OCI-LY1 (cell line): ENCODE data around the gene MPPED2.

Experiments used
- H2AFZ ChIP-seq: fragments of 200-600 bp; sonication (generic), shearing (Covaris generic); 2 replicates; pipeline ENCODE4 v1.6.0; 2014; ENCODE audit warnings: antibody characterized with exemption, mild to moderate bottlenecking, low read length
- H3F3A ChIP-seq: fragments of 200-600 bp; sonication (generic), shearing (Covaris generic); 2 replicates; pipeline ENCODE4 v1.6.0; 2014; ENCODE audit warnings: mild to moderate bottlenecking, antibody characterized with exemption, low read length, moderate library complexity; ENCODE audit not compliant: insufficient read depth
- H3K27ac ChIP-seq: fragments of 200-600 bp; sonication (generic); 2 replicates; pipeline ENCODE4 v1.5.1; 2014; ENCODE audit warnings: low read length, mixed run types, mild to moderate bottlenecking, low read depth; ENCODE audit not compliant: poor library complexity, severe bottlenecking
- H3K27me3 ChIP-seq: fragments of 200-600 bp; sonication (generic); 2 replicates; pipeline ENCODE4 v1.6.0; 2014; ENCODE audit warnings: antibody characterized with exemption, mild to moderate bottlenecking, low read length, moderate library complexity; ENCODE audit not compliant: insufficient read depth
- H3K36me3 ChIP-seq: fragments of 200-600 bp; sonication (generic); 2 replicates; pipeline ENCODE4 v1.6.1; 2014; ENCODE audit warnings: mild to moderate bottlenecking, antibody characterized with exemption, low read length, moderate library complexity, mixed read lengths; ENCODE audit not compliant: insufficient read depth
- H3K4me1 ChIP-seq: fragments of 200-600 bp; sonication (generic); 2 replicates; pipeline ENCODE4 v1.5.1; 2014; ENCODE audit warnings: mild to moderate bottlenecking, low read length, moderate library complexity; ENCODE audit not compliant: insufficient read depth, severe bottlenecking
- H3K4me2 ChIP-seq: fragments of 200-600 bp; sonication (generic), shearing (Covaris generic); 2 replicates; pipeline ENCODE4 v1.6.1; 2014; ENCODE audit warnings: low read length
- H3K4me3 ChIP-seq: fragments of 200-600 bp; sonication (generic); 2 replicates; pipeline ENCODE4 v1.5.1; 2014; ENCODE audit warnings: low read length, low read depth, mild to moderate bottlenecking, mixed read lengths; ENCODE audit not compliant: poor library complexity, severe bottlenecking
- H3K79me2 ChIP-seq: fragments of 200-600 bp; shearing (Covaris generic); 2 replicates; pipeline ENCODE4 v1.6.1; 2016; ENCODE audit warnings: mixed run types, low read length, mixed read lengths; ENCODE audit not compliant: insufficient read depth
- H3K9ac ChIP-seq: fragments of 200-600 bp; sonication (generic), shearing (Covaris generic); 2 replicates; pipeline ENCODE4 v1.6.1; 2014; ENCODE audit warnings: mild to moderate bottlenecking, low read length, mixed read lengths
- H3K9me2 ChIP-seq: fragments of 200-600 bp; sonication (generic), shearing (Covaris generic); 2 replicates; pipeline ENCODE4 v1.6.1; 2014; ENCODE audit warnings: low read depth, mild to moderate bottlenecking, low read length, mixed read lengths
- H3K9me3 ChIP-seq: fragments of 200-600 bp; shearing (Covaris generic); 2 replicates; pipeline ENCODE4 v1.6.1; 2014; ENCODE audit warnings: low read length, mixed read lengths
- H4K20me1 ChIP-seq: fragments of 200-600 bp; sonication (generic), shearing (Covaris generic); 2 replicates; pipeline ENCODE4 v1.6.0; 2016; ENCODE audit warnings: mild to moderate bottlenecking, low read length; ENCODE audit not compliant: insufficient read depth
- EZH2 ChIP-seq: fragments of 200-600 bp; sonication (generic), shearing (Covaris generic); IDR thresholded peaks from 2 replicates; pipeline ENCODE4 v1.8.0; 2017; ENCODE audit warnings: borderline replicate concordance, mixed run types, mild to moderate bottlenecking, antibody characterized with exemption, low read length, moderate library complexity, mixed read lengths
- TF ChIP-seq, protein P1 (sequence below): fragments of 200-600 bp; sonication (generic), shearing (Covaris generic); IDR thresholded peaks from 2 replicates; pipeline ENCODE4 v1.5.1; 2017; ENCODE audit warnings: mild to moderate bottlenecking, antibody characterized with exemption, low read length, moderate library complexity, mixed read lengths

The MPPED2 gene

DNA sequence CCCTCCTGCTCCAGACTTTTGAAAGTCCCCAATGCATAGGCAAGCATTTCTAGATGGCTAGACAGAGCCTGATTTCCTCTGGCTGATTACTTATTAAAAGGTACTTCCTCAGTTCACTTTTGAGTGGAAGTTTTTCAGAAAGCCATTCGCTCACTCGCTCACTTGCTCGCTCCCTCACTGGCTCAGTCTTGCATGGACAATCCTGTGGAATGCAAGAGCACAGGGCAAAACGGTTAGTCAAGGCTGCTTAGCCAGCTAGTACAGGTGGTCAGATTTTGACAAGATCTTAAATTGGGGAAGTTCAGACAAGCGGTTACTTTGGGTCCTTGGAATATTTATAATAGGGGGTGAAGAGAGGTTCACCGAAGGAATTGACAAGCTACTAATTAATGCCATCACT, 162.3 kb downstream of the MPPED2 start:
- Histone ChIP-seq H3K9ac (no peak overlapping the region), H3K4me1 (no peaks in the 10 kb centered on the region), H3K79me2 (no peaks in the 10 kb centered on the region), H3K36me3 (no peaks in the 10 kb centered on the region), H2AFZ (no peak overlapping the region), H3K9me3 (no peaks in the 10 kb centered on the region), H3K4me3 (no peak overlapping the region), H3K27me3 (no peaks in the 10 kb centered on the region), H3K27ac (no peak overlapping the region), H3K9me2 (no peaks in the 10 kb centered on the region), H3F3A (no peaks in the 10 kb centered on the region), H4K20me1 (no peaks in the 10 kb centered on the region), H3K4me2 (no peak overlapping the region)
- TF ChIP-seq, protein P1, sequence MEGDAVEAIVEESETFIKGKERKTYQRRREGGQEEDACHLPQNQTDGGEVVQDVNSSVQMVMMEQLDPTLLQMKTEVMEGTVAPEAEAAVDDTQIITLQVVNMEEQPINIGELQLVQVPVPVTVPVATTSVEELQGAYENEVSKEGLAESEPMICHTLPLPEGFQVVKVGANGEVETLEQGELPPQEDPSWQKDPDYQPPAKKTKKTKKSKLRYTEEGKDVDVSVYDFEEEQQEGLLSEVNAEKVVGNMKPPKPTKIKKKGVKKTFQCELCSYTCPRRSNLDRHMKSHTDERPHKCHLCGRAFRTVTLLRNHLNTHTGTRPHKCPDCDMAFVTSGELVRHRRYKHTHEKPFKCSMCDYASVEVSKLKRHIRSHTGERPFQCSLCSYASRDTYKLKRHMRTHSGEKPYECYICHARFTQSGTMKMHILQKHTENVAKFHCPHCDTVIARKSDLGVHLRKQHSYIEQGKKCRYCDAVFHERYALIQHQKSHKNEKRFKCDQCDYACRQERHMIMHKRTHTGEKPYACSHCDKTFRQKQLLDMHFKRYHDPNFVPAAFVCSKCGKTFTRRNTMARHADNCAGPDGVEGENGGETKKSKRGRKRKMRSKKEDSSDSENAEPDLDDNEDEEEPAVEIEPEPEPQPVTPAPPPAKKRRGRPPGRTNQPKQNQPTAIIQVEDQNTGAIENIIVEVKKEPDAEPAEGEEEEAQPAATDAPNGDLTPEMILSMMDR = no peak
- TF ChIP-seq EZH2 = no peak

DNA sequence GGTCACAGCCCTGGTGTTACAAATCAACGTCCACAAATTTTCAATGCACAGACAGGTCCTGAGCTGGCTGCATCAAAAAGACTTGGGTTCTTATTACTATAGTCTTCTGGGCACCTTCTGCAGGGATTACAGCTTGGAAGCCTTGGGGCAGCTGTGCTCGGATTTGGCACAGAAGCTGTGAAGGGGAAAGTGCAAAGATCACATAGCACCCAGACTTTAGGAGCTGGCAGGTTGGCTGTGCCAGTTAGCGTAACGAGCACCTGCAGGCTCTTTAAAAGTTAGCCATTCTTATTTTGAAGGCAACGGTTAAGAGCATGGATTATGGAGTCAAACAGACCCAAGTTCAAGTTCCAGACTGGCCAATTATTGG, 162.9 kb downstream of the MPPED2 start:
- Histone ChIP-seq H2AFZ (no peak overlapping the region), H3K27ac (no peak overlapping the region), H3K4me2 (no peak overlapping the region), H3K9me3 (no peaks in the 10 kb centered on the region), H3K4me1 (no peaks in the 10 kb centered on the region), H3F3A (no peaks in the 10 kb centered on the region), H3K9me2 (no peaks in the 10 kb centered on the region), H4K20me1 (no peaks in the 10 kb centered on the region), H3K9ac (no peak overlapping the region), H3K36me3 (no peaks in the 10 kb centered on the region), H3K4me3 (no peak overlapping the region), H3K27me3 (no peaks in the 10 kb centered on the region), H3K79me2 (no peaks in the 10 kb centered on the region)
- no peak for TF ChIP-seq EZH2

DNA sequence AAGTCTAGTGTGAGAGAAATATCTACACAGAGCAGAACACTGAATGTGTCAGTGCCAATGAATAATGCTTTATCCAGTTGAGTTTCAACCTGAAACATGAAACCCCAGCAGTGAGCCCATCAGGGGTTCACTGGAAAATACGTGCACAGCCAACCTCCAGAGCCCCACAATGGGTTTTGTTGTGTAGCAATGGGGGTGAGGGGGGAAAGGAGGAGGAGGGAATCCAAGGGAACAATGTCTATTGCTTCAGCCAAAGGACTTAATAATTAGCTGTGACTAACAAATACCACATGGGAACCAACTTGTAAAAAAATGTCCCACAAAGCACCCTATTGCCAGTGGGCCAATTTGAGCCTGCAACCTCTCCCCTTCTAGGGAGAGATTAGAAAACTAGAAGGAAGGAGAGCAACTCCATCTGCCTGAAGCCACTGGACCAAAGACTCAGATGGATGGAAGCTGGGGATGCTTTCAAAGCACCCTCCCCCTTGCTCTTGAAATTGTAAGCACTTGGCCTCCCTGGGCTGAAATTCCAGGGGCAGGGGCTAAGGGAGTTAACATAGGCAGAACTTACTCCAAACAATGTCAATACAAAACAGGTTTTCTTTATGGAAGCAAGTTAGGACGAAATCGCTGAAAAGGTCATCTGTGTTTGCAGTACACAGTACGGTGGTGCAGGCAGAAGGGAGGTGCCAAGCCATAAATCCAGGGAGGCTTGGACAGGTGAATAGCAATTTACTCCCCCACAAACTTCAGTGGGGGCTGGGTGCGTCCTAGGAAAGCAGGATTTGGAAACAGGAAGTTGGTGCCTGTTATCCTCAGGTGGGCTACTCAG, 163.5 kb downstream of the MPPED2 start:
- TF ChIP-seq, protein P1 = no peak
- no peak for TF ChIP-seq EZH2
- no peaks in the 10 kb centered on the region for H3K27me3 ChIP-seq

More for the DNA sequence above, 163.5 kb downstream of the MPPED2 start:
- Histone ChIP-seq H3K4me2 (no peak overlapping the region), H3K9me3 (no peaks in the 10 kb centered on the region), H3K9me2 (no peaks in the 10 kb centered on the region), H3F3A (no peaks in the 10 kb centered on the region), H3K4me3 (no peak overlapping the region), H3K27ac (no peak overlapping the region), H4K20me1 (no peaks in the 10 kb centered on the region), H3K36me3 (no peaks in the 10 kb centered on the region), H3K79me2 (no peaks in the 10 kb centered on the region), H2AFZ (no peak overlapping the region), H3K4me1 (no peaks in the 10 kb centered on the region), H3K9ac (no peak overlapping the region)
